Measurements from ENCODE around the gene VPS33A.
"Not testable (repeated sequence)": the region's sequence is repeated elsewhere in the genome, so short reads cannot be mapped to it uniquely, and the experiment has no call there.

Gene VPS33A

DNA sequence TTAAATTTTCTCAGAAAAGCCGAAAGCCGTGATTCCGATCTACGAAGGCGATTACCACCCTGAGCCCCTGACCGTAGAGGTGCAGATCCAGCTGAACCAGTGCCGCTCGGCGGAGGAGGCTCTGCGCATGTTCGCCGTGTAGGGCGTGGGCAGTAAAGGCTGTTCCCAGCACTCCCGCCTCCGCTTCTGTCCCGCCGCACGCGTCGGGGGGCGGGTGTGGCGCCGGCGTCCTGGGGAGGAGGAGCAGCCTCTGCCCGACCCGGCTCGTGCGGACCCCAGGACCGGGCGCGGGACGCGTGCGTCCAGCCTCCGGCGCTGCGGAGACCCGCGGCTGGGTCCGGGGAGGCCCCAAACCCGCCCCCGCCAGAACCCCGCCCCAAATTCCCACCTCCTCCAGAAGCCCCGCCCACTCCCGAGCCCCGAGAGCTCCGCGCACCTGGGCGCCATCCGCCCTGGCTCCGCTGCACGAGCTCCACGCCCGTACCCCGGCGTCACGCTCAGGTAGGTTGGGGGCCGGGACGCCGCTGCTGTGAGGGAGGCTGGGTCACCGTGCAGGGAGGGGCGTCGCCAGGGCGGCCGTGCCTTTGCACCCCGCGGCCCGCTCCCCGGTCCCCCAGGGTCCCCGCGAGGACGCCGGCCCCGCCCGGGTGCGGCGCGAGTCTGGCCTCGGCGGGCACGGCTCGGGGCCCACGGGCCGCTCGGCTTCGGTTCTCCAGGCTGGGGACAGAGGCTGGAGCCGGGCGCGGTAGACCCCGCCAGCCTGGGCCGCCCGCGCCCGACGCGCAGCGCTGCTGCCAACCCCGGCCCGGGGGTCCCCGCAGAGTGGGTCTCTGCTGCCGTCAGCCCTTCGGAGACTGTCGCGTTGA is 62.8 kb downstream of the VPS33A start, which contains the start of gene B3GNT4:
B3GNT4 (plus strand) TSS at position 409 of the 866 bp plus-strand sequence. CDS start 910 bp downstream, outside the sequence.
- DNase-seq: peak; percentile 92

- DNase-seq: not testable (repeated sequence)
Observed at GRCh38 chr12:122202811-122203210, 63.5 kb downstream of the VPS33A start.

GRCh38 chr12:122202017-122202416 is 64.3 kb downstream of the VPS33A start:
- DNase-seq: no peak

DNA sequence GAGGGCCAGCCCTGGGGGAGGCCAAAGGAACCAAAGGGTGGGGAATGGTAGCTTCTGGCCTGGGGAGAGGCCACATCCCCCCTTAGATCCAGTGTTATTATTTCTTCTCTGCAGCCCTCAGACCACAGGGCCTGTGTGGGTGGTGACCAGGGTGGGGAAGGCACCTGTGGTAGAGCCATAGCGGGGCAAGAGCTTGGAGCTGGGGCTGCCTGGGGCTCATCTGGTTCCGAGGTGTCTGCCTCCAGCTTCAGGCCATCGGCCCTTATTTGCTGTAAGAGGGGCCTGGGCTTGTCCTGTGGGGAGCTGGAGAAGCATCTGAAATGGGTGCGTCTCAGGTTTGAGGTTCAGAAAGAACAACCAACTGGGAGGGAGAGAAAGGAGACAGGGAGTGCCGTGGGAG is 64.9 kb downstream of the VPS33A start:
- DNase-seq: no peak

DNA sequence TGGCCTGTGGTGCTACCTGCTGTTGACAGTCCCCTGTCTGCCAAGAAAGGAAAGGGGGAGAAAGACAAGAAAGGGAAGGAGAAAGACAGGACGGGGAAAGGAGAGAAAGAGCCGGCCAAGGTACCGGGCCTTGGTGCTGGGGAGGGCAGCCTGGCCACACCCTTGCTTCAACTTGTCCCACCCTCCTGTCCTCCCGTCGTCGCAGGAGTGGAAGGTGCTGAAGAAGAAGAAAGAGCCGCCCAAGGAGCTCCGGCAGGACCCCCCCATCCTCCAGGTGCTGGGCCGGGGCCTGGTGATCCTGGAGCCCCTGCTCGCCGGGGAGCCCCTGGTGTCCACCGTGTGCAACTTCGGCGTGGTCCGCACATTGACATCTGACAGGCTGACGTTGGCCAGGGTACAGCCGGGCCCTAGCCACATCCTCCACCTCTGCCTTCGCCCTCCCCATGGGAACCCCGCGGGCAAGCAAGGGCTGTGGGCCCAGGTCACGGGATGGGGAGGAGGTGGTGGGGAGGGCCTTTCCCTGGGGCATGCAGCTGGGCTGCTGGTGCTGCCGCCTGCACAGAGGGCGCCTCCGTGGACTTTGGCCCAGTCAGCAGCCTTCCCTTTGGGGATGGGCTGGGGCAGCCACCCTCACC is 65.6 kb downstream of the VPS33A start:
- no peak for DNase-seq

GRCh38 chr12:122199484-122200355 is 66.6 kb downstream of the VPS33A start:
- DNase-seq: no peak

DNA sequence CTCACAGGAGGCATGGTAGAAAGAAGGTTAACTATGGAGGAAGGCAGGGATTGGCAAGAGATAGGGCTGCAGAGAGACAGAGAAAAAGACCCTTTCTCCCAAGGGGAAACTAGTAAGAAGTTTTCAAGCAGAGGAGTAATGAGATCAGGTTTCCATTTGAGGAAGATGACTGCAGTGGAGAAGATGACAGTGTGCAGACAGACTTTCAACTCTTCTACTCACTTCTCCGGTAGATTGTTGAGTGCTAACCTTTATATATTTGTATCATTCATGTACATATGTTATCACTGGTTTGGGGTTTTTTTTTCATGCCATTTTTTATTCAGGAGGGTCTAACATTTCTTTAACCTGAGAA is 68.7 kb downstream of the VPS33A start:
- DNase-seq: no peak

DNA sequence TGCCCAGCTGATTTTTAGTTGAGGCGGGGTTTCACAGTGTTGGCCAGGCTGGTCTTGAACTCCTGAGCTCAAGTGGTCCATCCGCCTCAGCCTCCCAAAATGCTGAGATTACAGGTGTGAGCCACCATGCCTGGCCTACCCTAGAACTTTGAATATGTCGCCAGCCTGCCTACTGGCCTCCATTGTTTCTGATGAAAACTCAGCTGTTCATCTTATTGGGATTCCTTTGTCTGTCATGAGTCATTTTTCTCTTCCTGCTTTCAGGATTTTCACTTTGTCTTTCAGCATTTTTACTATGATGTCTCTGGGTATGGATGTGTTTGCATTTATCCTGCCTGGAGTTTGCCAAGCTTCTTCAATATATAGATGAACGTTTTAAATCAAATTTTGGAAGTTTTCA is 70.9 kb downstream of the VPS33A start:
- no peak for DNase-seq

DNA sequence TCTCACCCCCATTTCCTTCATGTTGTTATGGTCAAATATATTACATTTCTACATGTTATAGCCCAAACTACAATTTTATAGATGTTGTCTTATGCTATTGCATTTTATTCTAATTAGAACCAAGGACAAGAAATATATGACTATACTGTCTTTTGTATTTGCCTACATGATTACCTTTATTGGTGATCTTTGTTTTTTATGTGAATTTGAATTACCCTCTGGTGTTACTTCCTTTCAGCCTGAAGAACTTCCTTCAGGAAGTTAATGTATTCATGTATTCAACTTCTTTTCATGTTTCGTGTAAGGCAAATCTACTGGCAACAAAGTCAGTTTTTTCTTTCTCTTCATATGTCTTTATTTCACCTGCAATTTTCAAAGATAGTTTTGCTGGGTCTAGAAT is 71.5 kb downstream of the VPS33A start:
- no peak for DNase-seq

DNA sequence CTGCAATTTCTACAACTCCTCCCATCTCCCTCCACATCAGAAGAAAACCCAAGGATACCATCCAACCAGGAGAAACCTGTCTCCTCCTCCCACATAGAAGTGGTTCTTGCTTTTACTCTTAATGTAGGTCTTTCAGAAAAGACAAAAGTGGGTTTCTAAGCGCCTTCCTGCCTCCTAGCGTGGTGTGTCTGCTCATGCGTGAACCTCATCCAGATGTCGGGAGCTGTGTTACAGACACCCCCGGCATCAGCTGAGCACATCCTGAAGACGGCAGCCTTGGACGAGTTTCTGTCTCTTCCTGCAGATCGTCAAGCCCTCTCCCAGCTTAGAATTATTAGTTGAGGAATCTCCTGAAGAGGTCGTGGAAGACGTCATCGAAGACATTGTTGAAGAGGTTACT is 73.9 kb downstream of the VPS33A start:
- DNase-seq: no peak

- DNase-seq: peak; percentile 69
Observed at GRCh38 chr12:122190842-122191668, 75.2 kb downstream of the VPS33A start.

DNA sequence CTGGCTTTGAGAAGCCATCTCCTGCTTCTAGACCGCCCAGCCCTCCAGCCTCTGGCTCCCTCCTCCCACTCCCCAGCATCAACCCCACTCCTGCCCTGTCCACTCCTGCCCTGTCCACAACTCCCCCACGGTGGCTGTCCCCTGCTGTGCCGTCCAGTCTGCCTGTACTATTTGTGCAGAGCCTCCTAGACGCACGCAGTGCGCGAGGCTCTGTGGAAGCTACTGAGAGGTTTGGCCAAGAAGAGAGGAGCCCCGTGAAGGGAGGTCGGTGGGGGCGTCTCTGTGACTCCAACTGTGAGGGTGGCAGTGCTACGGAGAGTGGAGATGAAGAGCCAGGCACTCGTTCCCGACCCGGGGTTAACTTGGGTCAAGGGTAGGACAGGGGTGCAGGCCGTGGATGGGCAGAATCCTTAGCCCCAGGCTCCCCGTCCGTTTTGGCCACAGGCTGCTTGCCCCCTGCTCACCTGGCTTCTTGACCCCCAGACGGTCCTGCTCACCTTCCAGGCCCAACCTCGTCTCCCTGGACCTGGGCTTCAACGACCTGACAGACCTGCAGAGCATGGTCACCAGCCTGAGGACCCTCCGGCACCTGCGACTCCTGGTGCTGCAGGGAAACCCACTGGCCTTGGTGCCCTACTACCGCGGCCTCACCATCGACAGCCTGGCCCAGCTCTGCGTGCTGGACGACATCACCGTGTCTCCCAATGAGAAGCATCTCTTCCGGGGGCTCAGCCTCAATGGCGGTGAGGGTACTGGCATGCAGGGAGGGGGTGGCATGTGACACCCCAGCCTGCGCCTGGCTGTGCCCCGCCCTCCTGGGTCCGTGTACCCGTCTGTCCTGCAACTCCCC is 76.4 kb downstream of the VPS33A start:
- no peak for DNase-seq

GRCh38 chr12:122187466-122187865 is 78.8 kb downstream of the VPS33A start:
- no peak for DNase-seq

DNA sequence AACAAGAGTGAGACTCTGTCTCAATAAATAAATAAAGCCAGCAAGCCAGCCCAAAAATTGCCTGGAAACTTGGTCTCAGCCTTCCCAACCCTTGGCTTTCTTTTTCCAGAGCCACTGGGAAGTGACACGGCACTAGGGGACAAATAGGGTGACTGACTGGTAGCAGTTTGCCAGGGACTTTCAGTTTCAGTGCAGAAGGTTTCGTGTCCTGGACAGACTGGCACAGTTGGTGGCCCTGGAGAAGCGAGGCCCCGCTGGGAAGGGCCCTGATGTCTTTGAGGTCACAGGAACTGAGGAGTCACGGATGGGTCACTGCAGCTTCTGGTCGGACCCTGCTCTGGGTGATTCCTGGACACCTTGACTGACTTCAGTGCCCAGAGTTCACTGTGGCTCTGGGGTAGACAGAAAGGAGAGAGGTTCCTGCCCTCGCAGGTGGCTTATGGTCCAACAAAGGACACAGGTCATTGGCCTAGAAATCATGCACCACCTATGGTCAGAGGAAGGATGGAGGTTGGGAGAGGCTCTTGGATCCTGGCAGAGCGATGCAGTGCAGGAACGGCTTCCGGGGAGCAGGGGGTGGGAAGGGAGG is 80.7 kb downstream of the VPS33A start:
- no peak for DNase-seq

DNA sequence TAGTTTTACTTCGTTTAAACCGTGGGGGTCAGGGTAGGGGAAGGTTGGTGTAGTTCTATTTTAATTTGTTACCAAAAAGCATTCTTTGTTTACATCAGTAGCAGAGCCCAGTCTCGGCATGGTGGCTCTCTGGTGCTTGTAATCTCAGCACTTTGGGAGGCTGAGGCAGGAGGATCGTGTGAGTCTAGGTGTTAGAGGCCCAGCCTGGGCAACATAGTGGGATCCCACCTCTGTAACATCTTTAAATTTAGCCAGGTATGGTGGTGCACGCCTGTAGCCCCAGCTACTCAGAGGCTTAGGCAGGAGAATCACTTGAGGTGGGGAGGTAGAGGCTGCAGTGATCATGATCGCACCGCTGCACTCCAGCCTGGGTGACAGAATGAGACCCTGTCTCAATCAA is 81.2 kb downstream of the VPS33A start:
- no peak for DNase-seq

DNA sequence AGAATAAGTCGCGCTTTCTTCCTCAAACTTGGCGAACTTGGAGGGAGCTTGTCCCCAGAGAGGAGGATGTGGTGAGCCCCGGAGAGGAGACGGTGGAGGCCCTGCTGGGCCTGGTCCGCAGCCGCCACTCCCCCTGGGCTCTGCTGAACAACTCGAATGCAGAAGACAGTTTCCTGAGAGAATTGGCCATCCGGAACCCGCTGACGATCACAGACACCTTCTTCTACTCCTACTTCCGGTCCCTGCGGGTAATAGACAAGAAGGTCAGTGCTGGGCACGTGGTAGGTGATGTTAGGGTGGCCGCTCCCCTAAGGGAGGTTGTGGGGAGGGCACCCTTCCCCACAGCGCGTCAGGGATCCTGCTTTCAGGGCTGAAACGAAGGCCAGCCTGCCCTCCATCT is 81.8 kb downstream of the VPS33A start:
- no peak for DNase-seq

- no peak for DNase-seq
Observed at GRCh38 chr12:122183588-122183940, 82.7 kb downstream of the VPS33A start.

GRCh38 chr12:122182887-122183587 is 83.3 kb downstream of the VPS33A start, which contains the start of gene LRRC43:
LRRC43 (plus strand) TSS chr12:122183123; CDS start chr12:122183145, 22 bp downstream.
- no peak for DNase-seq

All from T1000 (cell line).